ENCODE measurements around the gene AHNAK2.

The AHNAK2 gene

GRCh38 chr14:104985675-104986486, 7.7 kb upstream of the AHNAK2 start, which contains the start of gene CLBA1:
TSS of gene CLBA1 (plus strand) at chr14:104985788. CDS start at chr14:104986432, 644 bp downstream.
- DNase-seq (ENCODE audit: low spot score) = peak; percentile 98

DNA sequence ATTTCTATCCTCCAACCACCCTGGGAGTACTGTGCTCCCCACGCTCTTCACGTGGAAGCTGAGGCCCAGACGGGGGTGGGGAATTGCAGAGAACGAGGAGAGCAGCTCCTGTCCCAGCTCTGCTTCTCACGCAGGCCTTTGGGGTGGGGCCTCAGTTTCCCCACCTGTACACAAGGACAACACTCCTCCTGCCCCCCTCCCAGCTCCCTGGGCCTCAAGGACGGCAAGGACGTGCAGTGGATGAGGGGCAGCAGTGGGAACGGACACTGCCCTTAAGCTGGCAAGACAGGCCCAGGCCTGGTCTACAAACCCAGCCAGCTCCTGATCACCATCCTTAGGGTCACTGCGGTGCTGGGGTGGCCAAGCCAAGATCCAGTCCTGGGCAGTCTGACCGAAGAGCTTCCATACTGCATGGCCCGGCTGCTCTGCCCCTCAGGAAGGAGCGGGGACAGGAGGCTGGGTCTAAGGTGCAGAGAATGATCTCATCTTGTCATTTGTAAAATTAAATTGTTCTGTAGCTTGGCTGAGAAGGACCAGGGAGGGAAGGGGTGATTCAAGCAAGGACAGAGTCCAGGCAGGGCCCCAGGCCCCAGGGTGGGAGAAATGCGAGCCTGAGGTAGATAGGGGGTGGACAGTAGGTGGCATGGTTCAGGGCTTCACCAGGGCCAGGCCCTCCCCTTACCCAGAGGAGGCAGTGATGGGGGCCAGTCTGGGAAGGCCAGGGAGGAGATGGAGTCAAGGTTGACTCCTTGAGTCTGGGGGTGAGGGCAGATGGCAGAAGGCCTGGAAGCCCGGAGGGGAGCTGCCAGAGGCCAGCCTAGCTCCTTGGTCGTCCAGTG, 6.1 kb upstream of the AHNAK2 start:
- no peak for DNase-seq (ENCODE audit: low spot score)

GRCh38 chr14:104983231-104983721, 5.1 kb upstream of the AHNAK2 start:
- no peak for DNase-seq (ENCODE audit: low spot score)

DNA sequence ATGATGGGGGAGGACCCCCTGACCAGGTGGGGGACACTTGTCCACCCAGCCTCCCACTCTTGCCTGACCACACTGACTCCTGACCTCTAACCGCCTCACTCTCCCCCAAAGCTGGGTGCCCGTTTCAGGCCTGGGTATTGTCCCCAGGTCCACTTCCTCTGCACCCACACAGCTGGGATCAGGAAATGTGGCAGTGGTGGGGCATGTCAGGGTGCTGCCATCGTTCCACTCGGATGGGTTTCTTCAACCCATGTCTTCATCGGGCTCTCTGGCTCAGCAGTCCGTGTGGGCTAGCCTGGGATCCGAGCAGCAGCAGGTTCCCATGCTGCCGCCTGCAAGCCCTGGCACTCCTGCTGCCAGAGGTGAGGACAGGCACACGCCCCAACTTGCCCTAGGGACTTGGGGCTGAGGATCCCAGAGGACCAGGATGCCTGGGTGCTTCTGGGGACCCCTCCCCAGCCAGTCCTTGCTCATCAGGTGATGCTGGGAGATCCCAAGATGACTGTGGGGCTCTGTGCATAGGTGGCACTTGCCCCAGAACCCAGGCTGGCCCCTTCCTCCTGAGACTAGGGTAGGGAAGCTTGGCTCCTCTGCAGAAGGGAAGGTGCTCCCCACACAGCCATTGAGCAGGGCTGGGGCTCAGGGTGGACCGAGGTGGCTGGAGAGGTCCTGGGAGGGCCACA, 4.5 kb upstream of the AHNAK2 start:
- DNase-seq (ENCODE audit: low spot score) = no peak

- DNase-seq (ENCODE audit: low spot score) = no peak
Measured at GRCh38 chr14:104981699-104982541, 3.7 kb upstream of the AHNAK2 start.

- DNase-seq (ENCODE audit: low spot score) = no peak
Measured at GRCh38 chr14:104980611-104981531, 2.7 kb upstream of the AHNAK2 start.

DNA sequence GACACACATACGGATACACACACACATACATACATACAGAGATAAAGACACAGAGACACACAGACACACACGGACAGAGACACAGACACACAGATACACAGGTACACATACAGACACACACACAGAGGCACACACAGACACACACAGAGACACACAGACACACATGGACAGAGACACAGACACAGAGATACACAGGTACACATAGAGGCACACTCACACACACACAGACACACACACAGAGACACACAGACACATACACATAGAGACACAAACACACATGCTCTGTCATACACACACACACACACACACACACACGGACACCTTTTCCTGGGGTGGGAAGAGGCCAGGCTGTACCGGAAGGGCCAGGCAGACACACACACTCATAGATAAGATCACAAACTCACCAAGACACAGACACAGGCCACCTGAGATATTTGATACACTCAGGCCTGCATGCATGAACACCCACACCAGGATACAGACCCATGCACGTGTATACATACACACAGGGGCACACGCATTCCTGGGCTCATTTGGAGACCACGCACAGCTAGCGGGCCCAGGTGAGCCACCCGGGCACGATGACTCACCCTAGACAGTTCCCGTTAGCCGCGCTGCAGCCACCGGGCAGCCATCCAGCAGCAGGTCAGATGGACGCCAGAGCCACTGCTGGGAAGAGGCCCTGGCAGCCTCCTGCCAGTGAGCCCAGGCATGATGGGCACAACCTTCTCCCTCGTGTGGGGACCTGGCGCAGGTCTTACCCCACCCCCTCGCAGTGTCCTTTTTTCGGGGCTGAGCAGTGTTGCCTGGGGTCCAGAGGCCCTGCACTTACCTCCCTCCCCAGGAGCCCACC, 1.8 kb upstream of the AHNAK2 start:
- no peak for DNase-seq (ENCODE audit: low spot score)

GRCh38 chr14:104978746-104979691, 845 bp upstream of the AHNAK2 start:
- DNase-seq (ENCODE audit: low spot score) = no peak

- no peak for DNase-seq (ENCODE audit: low spot score)
Measured at GRCh38 chr14:104977008-104977680, 1.0 kb downstream of the AHNAK2 start.

- peak; percentile 88 for DNase-seq (ENCODE audit: low spot score)
Measured at GRCh38 chr14:104976198-104977007, 1.8 kb downstream of the AHNAK2 start.

- no peak for DNase-seq (ENCODE audit: low spot score)
Measured at GRCh38 chr14:104975481-104976197, 2.5 kb downstream of the AHNAK2 start.

GRCh38 chr14:104974665-104975390, 3.3 kb downstream of the AHNAK2 start:
- no peak for DNase-seq (ENCODE audit: low spot score)

GRCh38 chr14:104974146-104974541, 4.0 kb downstream of the AHNAK2 start:
- DNase-seq (ENCODE audit: low spot score) = no peak

GRCh38 chr14:104973385-104974145, 4.6 kb downstream of the AHNAK2 start:
- peak; percentile 76 for DNase-seq (ENCODE audit: low spot score)

GRCh38 chr14:104973135-104973384, 5.1 kb downstream of the AHNAK2 start:
- peak; percentile 95 for DNase-seq (ENCODE audit: low spot score)

All from GM03348 (cell line).